Neural cell (in vitro differentiated cells): Measurements from ENCODE around the gene FGF4.

Experiments used
- CTCF ChIP-seq: fragments of 450-650 bp; IDR thresholded peaks from 2 replicates; pipeline ENCODE4 v1.5.1; 2014; ENCODE audit warnings: antibody characterized with exemption, mild to moderate bottlenecking, moderate library complexity; ENCODE audit not compliant: poor library complexity, severe bottlenecking
- RAD21 ChIP-seq: fragments of 450-650 bp; conservative IDR thresholded peaks from 2 replicates; pipeline ENCODE4 v1.6.1; 2014; ENCODE audit warnings: antibody characterized with exemption, mild to moderate bottlenecking, moderate library complexity

GRCh38 chr11:69797156-69797555 lies 22.0 kb upstream of the FGF4 start:
- TF ChIP-seq CTCF (no peak), RAD21 (no peak)
